H9 (cell line): ENCODE data around the gene CFAP97D2. TPM values are rescaled to one million over a fixed set of nuclear protein-coding genes. Genes with fewer than 3 reads are reported as not detected.

Source experiments
- DNase-seq: peaks from one replicate; pipeline ENCODE4 v3.0.0-alpha.2; 2017
- H2AFZ ChIP-seq: one replicate; pipeline ENCODE4 v1.6.1; 2013; ENCODE audit warnings: mild to moderate bottlenecking, low read length, control low read depth, moderate library complexity
- H2AK5ac ChIP-seq: 2 replicates; pipeline ENCODE4 v1.6.1; 2013; ENCODE audit warnings: low read length, control low read depth, mixed read lengths; ENCODE audit not compliant: insufficient read length
- H2BK120ac ChIP-seq: one replicate; pipeline ENCODE4 v1.6.1; 2013; ENCODE audit warnings: low read depth, mild to moderate bottlenecking, low read length, control low read depth, inconsistent platforms; ENCODE audit not compliant: poor library complexity, severe bottlenecking
- H2BK12ac ChIP-seq: 2 replicates; pipeline ENCODE4 v1.6.1; 2013; ENCODE audit warnings: low read length, control low read depth, mixed read lengths, low read depth; ENCODE audit not compliant: insufficient read length
- H2BK15ac ChIP-seq: 2 replicates; pipeline ENCODE4 v1.6.1; 2013; ENCODE audit warnings: low read depth, low read length, control low read depth
- H2BK20ac ChIP-seq: one replicate; pipeline ENCODE4 v1.6.1; 2013; ENCODE audit warnings: low read depth, mild to moderate bottlenecking, low read length, control low read depth, inconsistent platforms; ENCODE audit not compliant: poor library complexity, severe bottlenecking
- H2BK5ac ChIP-seq: 2 replicates; pipeline ENCODE4 v1.6.1; 2013; ENCODE audit warnings: low read length, control low read depth, mixed read lengths; ENCODE audit not compliant: insufficient read length
- H3K14ac ChIP-seq: 2 replicates; pipeline ENCODE4 v1.6.1; 2013; ENCODE audit warnings: low read length, control low read depth; ENCODE audit not compliant: insufficient read depth
- H3K18ac ChIP-seq: 2 replicates; pipeline ENCODE4 v1.6.1; 2013; ENCODE audit warnings: low read depth, mild to moderate bottlenecking, mixed read lengths, low read length, control low read depth; ENCODE audit not compliant: insufficient read length
- H3K23ac ChIP-seq: 2 replicates; pipeline ENCODE4 v1.6.1; 2013; ENCODE audit warnings: low read length, control low read depth, mixed read lengths, low read depth; ENCODE audit not compliant: insufficient read length
- H3K23me2 ChIP-seq: 2 replicates; pipeline ENCODE4 v1.6.1; 2013; ENCODE audit warnings: low read depth, mild to moderate bottlenecking, mixed read lengths, low read length, control low read depth; ENCODE audit not compliant: insufficient read length, poor library complexity, severe bottlenecking
- H3K27ac ChIP-seq: 2 replicates; pipeline ENCODE4 v1.5.1; 2013; ENCODE audit warnings: low read length, control low read depth, mixed read lengths, low read depth; ENCODE audit not compliant: insufficient read length
- H3K27me3 ChIP-seq: 2 replicates; pipeline ENCODE4 v1.6.1; 2013; ENCODE audit warnings: low read length, control low read depth, inconsistent platforms; ENCODE audit not compliant: insufficient read depth
- H3K4ac ChIP-seq: 2 replicates; pipeline ENCODE4 v1.6.1; 2013; ENCODE audit warnings: low read depth, mild to moderate bottlenecking, control low read depth, inconsistent platforms, low read length, moderate library complexity
- H3K4me1 ChIP-seq: 2 replicates; pipeline ENCODE4 v1.6.1; 2013; ENCODE audit warnings: low read length, control low read depth, inconsistent platforms; ENCODE audit not compliant: insufficient read depth
- H3K4me2 ChIP-seq: 2 replicates; pipeline ENCODE4 v1.6.1; 2013; ENCODE audit warnings: low read length, control low read depth, mixed read lengths; ENCODE audit not compliant: insufficient read length, insufficient read depth
- H3K56ac ChIP-seq: 2 replicates; pipeline ENCODE4 v1.6.1; 2013; ENCODE audit warnings: low read depth, mild to moderate bottlenecking, mixed read lengths, low read length, control low read depth; ENCODE audit not compliant: insufficient read length
- H3K79me1 ChIP-seq: 2 replicates; pipeline ENCODE4 v1.6.1; 2013; ENCODE audit warnings: low read depth, mild to moderate bottlenecking, moderate library complexity, low read length, control low read depth, inconsistent platforms; ENCODE audit not compliant: insufficient read depth, poor library complexity, severe bottlenecking
- H3K79me2 ChIP-seq: 2 replicates; pipeline ENCODE4 v1.6.1; 2013; ENCODE audit warnings: low read length, control low read depth, inconsistent platforms; ENCODE audit not compliant: insufficient read depth
- H3K9ac ChIP-seq: 2 replicates; pipeline ENCODE4 v1.6.1; 2013; ENCODE audit warnings: low read length, control low read depth, mixed read lengths; ENCODE audit not compliant: insufficient read length; ENCODE audit errors: extremely low read depth
- H3K9me3 ChIP-seq: one replicate; pipeline ENCODE4 v1.6.1; 2013; ENCODE audit warnings: low read depth, low read length, inconsistent platforms; ENCODE audit not compliant: control insufficient read depth
- H3T11ph ChIP-seq: one replicate; pipeline ENCODE4 v1.6.1; 2013; ENCODE audit warnings: mild to moderate bottlenecking, low read length, control low read depth, inconsistent platforms
- H4K20me1 ChIP-seq: one replicate; pipeline ENCODE4 v1.6.1; 2013; ENCODE audit not compliant: control insufficient read depth, insufficient read length, insufficient read depth
- H4K5ac ChIP-seq: 2 replicates; pipeline ENCODE4 v1.6.1; 2013; ENCODE audit warnings: low read depth, mild to moderate bottlenecking, mixed read lengths, low read length, control low read depth; ENCODE audit not compliant: insufficient read length
- H4K8ac ChIP-seq: replicated peaks from 2 replicates; pipeline ENCODE4 v1.6.1; 2013; ENCODE audit warnings: low read length, control low read depth, mixed read lengths, low read depth; ENCODE audit not compliant: insufficient read length
- H4K91ac ChIP-seq: 2 replicates; pipeline ENCODE4 v1.6.1; 2013; ENCODE audit warnings: low read depth, mild to moderate bottlenecking, moderate library complexity, mixed read lengths, low read length, control low read depth; ENCODE audit not compliant: insufficient read length
- H3K27ac Mint-ChIP-seq, 3 experiments: 2 replicates in 2 of 3; 3 replicates in 1 of 3; pipeline ENCODE4 v1.8.0; 2020 to 2021; ENCODE audit warnings: mixed read lengths in 3 of 3, mild to moderate bottlenecking in 1 of 3, moderate library complexity in 1 of 3
- H3K27me3 Mint-ChIP-seq: 2 replicates; pipeline ENCODE4 v1.8.0; 2021; ENCODE audit warnings: low read depth, mild to moderate bottlenecking, moderate library complexity, mixed read lengths
- H3K36me3 Mint-ChIP-seq, 3 experiments: 2 replicates in 2 of 3; 3 replicates in 1 of 3; pipeline ENCODE4 v1.8.0; 2020 to 2021; ENCODE audit warnings: low read depth in 3 of 3, mixed read lengths in 3 of 3; ENCODE audit not compliant: insufficient read depth in 1 of 3
- H3K4me1 Mint-ChIP-seq, 2 experiments: 2 replicates each; pipeline ENCODE4 v1.8.0; 2020; ENCODE audit warnings: mixed read lengths in 2 of 2
- H3K4me3 Mint-ChIP-seq, 2 experiments: 2 replicates in 1 of 2; 3 replicates in 1 of 2; pipeline ENCODE4 v1.8.0; 2020 to 2021; ENCODE audit warnings: mild to moderate bottlenecking in 2 of 2, mixed read lengths in 2 of 2, moderate library complexity in 1 of 2
- H3K9me3 Mint-ChIP-seq, 2 experiments: 2 replicates in 1 of 2; 3 replicates in 1 of 2; pipeline ENCODE4 v1.8.0; 2020; ENCODE audit warnings: mild to moderate bottlenecking in 2 of 2, mixed read lengths in 2 of 2, moderate library complexity in 1 of 2
- WGBS: extraction: QIAGEN DNeasy Blood & Tissue Kit; methylation state at CpG from one replicate; pipeline ENCODE4 v1.1.7; 2013; ENCODE audit warnings: missing lambda C conversion rate, low lambda C conversion rate, mixed read lengths; ENCODE audit not compliant: insufficient read length; ENCODE audit errors: extremely low coverage; 5-methylcytosine and 5-hydroxymethylcytosine counted together
- total RNA-seq: library from RNA; stranded (reverse); gene quantifications from 2 replicates; pipeline ENCODE4 v1.2.1, GENCODE V29; 2021
- TF ChIP-seq, protein P1 (sequence below): fragments of 200-600 bp; sonication (generic); conservative IDR thresholded peaks from 3 replicates; pipeline ENCODE4 v1.8.0; 2021; ENCODE audit warnings: antibody characterized with exemption, mild to moderate bottlenecking

The CFAP97D2 gene
- total RNA-seq, 1 experiment from 2014 or later: not detected

DNA sequence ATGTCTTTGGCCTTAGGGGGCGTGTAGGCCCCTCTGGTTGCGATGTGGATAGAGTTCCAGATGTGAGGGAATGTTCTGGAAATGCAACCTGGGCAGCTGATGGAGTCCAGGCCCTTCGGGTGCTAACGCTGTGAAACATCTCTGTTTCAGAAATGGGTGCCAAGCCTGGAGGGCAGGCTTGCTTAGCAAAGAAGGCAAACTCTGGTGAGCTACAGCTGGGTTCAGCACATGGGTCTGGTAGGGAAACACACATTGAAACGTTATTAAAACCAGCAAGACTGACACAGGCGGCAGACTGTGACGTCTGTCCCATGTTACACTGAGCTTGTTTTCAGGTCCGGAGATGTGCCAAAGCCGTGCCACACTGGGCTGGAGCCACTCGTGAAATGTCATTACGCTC lies 47.0 kb downstream of the CFAP97D2 start:
- no peaks in the 10 kb centered on the region for H3K9me3 ChIP-seq

More for the DNA sequence above, 47.0 kb downstream of the CFAP97D2 start:
- Histone ChIP-seq H2BK12ac (no peak overlapping the region), H3T11ph (no peak overlapping the region), H3K23ac (no peak overlapping the region), H2BK20ac (no peak overlapping the region), H3K9ac (no peak overlapping the region), H3K27ac (no peak overlapping the region), H3K79me2 (no peaks in the 10 kb centered on the region), H2AK5ac (no peak overlapping the region), H2AFZ (no peak overlapping the region), H4K5ac (no peak overlapping the region), H3K4me1 (peaks cover 13% of the 10 kb centered on the region; the same call in 1 of the 2 replicates), H3K14ac (no peak overlapping the region), H3K23me2 (no peaks in the 10 kb centered on the region), H3K18ac (no peak overlapping the region), H2BK15ac (no peak overlapping the region), H3K4me2 (no peak overlapping the region), H2BK120ac (no peak overlapping the region), H2BK5ac (no peak overlapping the region), H4K91ac (no peak overlapping the region), H3K4ac (no peak overlapping the region), H4K20me1 (no peaks in the 10 kb centered on the region), H4K8ac (no peak overlapping the region), H3K27me3 (no peaks in the 10 kb centered on the region), H3K79me1 (no peaks in the 10 kb centered on the region), H3K56ac (no peak overlapping the region)
- no peaks in the 10 kb centered on the region; the same call in 1 of the 2 replicates for H3K27me3 Mint-ChIP-seq
- DNase-seq: no peak
- no peak overlapping the region for H3K27ac Mint-ChIP-seq
- H3K9me3 Mint-ChIP-seq: peaks cover 0 to 3% of the 10 kb centered on the region in 2 experiments; a peak in 2 of 5 replicates
- TF ChIP-seq, protein P1, sequence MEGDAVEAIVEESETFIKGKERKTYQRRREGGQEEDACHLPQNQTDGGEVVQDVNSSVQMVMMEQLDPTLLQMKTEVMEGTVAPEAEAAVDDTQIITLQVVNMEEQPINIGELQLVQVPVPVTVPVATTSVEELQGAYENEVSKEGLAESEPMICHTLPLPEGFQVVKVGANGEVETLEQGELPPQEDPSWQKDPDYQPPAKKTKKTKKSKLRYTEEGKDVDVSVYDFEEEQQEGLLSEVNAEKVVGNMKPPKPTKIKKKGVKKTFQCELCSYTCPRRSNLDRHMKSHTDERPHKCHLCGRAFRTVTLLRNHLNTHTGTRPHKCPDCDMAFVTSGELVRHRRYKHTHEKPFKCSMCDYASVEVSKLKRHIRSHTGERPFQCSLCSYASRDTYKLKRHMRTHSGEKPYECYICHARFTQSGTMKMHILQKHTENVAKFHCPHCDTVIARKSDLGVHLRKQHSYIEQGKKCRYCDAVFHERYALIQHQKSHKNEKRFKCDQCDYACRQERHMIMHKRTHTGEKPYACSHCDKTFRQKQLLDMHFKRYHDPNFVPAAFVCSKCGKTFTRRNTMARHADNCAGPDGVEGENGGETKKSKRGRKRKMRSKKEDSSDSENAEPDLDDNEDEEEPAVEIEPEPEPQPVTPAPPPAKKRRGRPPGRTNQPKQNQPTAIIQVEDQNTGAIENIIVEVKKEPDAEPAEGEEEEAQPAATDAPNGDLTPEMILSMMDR: no peak
- H3K4me3 Mint-ChIP-seq: no peak overlapping the region
- WGBS: no CpG with 5 or more reads among the region's 11 CpGs
- peaks cover 44 to 47% of the 10 kb centered on the region in 2 experiments for H3K4me1 Mint-ChIP-seq
- H3K36me3 Mint-ChIP-seq: no peaks in the 10 kb centered on the region
